Esophagus squamous epithelium (tissue), 5 donors: ENCODE results near the gene UNKL. TPM values are rescaled to one million over a fixed set of nuclear protein-coding genes. Genes with fewer than 3 reads are reported as not detected.

Experiments used
- DNase-seq: peaks from one replicate; lab custom pipeline; 2025; lab: John Stamatoyannopoulos, UW
- H3K27ac ChIP-seq, 4 donors: fragments of 200-600 bp; sonication (generic); one replicate each; pipeline ENCODE4 v1.5.1; 2016 to 2019; ENCODE audit warnings: mild to moderate bottlenecking in 1 of 4
- H3K27me3 ChIP-seq, 4 donors: fragments of 200-600 bp; sonication (generic); 1 replicate in 3 of 4; 2 replicates in 1 of 4; pipeline versions ENCODE4 v1.5.1 to v1.6.0; 2017 to 2021; ENCODE audit warnings: antibody characterized with exemption in 1 of 4
- H3K36me3 ChIP-seq, 3 donors: fragments of 200-600 bp; sonication (generic); one replicate each; pipeline ENCODE4 v1.5.1; 2016 to 2019
- H3K4me1 ChIP-seq, 3 donors: fragments of 200-600 bp; sonication (generic); one replicate each; pipeline ENCODE4 v1.5.1; 2017 to 2019
- H3K4me3 ChIP-seq, 4 donors: fragments of 200-600 bp; sonication (generic); 1 replicate in 3 of 4; 2 replicates in 1 of 4; pipeline ENCODE4 v1.5.1; 2016 to 2019; ENCODE audit warnings: mild to moderate bottlenecking in 2 of 4, moderate library complexity in 1 of 4
- H3K9me3 ChIP-seq, 3 donors: fragments of 200-600 bp; sonication (generic); one replicate each; pipeline ENCODE4 v1.5.1; 2016 to 2019
- POLR2A ChIP-seq, 4 donors: fragments of 450-650 bp; IDR thresholded peaks; one replicate each; pipeline ENCODE4 v1.6.1; 2017; ENCODE audit warnings: antibody characterized with exemption in 4 of 4, mild to moderate bottlenecking in 4 of 4, moderate library complexity in 3 of 4
- WGBS, 2 donors: methylation state at CpG; one replicate each; pipeline ENCODE4 v1.1.5; 2018; 5-methylcytosine and 5-hydroxymethylcytosine counted together
- intact Hi-C: fragments of 100-400 bp; cut with DNase I; formaldehyde crosslinking; loops from one replicate; pipeline ENCODE4 v1.15.0; 2022
- total RNA-seq, 4 donors: library from RNA; depleted of rRNA; stranded (reverse); fragments of >200 nt; gene quantifications; one replicate each; pipeline ENCODE4 v1.1.0, GENCODE V29; 2016
- TF ChIP-seq, protein P1 (sequence below), 6 experiments: fragments of 450-650 bp in 4 of 6; fragments of 200-600 bp in 2 of 6; sonication (generic) in 2 of 6; IDR thresholded peaks; one replicate each; pipeline ENCODE4 v1.5.1; 2016 to 2019; ENCODE audit warnings: antibody characterized with exemption in 6 of 6, mild to moderate bottlenecking in 4 of 6, moderate library complexity in 4 of 6
- donor health status: DM: yes; HTN: yes; CAD: no.

Gene UNKL
- total RNA-seq, 4 donors from 2014 or later: 5.9 to 17.2 (median 10.6) TPM

DNA sequence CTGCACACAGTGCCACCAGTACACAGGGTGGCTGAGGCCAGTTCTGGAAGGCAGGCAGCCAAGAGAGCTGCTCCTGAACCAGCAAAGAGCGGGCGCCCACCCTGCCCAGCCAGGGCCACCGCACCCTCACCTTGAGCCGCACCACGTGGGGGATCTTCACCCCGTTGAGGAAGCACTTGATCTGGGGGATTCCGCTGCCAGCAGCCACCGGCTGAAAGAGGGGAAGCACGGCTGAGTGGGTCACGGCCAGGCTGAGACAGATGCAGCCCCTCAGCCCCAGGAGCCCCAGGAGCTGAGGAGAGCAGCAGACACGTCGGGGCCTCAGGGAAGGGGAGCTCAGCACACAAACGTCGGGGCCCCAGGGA is 44.5 kb upstream of the UNKL start:
- intact Hi-C loops: no loop called here
- no peaks in the 10 kb centered on the region for H3K4me1 ChIP-seq
- no peak for TF ChIP-seq POLR2A (IDR thresholded peaks at IDR 0.05)
- TF ChIP-seq, protein P1, sequence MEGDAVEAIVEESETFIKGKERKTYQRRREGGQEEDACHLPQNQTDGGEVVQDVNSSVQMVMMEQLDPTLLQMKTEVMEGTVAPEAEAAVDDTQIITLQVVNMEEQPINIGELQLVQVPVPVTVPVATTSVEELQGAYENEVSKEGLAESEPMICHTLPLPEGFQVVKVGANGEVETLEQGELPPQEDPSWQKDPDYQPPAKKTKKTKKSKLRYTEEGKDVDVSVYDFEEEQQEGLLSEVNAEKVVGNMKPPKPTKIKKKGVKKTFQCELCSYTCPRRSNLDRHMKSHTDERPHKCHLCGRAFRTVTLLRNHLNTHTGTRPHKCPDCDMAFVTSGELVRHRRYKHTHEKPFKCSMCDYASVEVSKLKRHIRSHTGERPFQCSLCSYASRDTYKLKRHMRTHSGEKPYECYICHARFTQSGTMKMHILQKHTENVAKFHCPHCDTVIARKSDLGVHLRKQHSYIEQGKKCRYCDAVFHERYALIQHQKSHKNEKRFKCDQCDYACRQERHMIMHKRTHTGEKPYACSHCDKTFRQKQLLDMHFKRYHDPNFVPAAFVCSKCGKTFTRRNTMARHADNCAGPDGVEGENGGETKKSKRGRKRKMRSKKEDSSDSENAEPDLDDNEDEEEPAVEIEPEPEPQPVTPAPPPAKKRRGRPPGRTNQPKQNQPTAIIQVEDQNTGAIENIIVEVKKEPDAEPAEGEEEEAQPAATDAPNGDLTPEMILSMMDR (IDR thresholded peaks at IDR 0.05): no peak
- DNase-seq: no peak
- H3K9me3 ChIP-seq: no peaks in the 10 kb centered on the region
- no peak overlapping the region for H3K27ac ChIP-seq
- no peak overlapping the region for H3K4me3 ChIP-seq
- H3K36me3 ChIP-seq: peaks cover 27 to 91% (median 29%) of the 10 kb centered on the region in 3 donors
- 80% methylated on average over 1 of the region's 14 CpGs; no CpG with 5 or more reads in 1 of the 2 donors for WGBS, 2 donors
- no peaks in the 10 kb centered on the region for H3K27me3 ChIP-seq

DNA sequence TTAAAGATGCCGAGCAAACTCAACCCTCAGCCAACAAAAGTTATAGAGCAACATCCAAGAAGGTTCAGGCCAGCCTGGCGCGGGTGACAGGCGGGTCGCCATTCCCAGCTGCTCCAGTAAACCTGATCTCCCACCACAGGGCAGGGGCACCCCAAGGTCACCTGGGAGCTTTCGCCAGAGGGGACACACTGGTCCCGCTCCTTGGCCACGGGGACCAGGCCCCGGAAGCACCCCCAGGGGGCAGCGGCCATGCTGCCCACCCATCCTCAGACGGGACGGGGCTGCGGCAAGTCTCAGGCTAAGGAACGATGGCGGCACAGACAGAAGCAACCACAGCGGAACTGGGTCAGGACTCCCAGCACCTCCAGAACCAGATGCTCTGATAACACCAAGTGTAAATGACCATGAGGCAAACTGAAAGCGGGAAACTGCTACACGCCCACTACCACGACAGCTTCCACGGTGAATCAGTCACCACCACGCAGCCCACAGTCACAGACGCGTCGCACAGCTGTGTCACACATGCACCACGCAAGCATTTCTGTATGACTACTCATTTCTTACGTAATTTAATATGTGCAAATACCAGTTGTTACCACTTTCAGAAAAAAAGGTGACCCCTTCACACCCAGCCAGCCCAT is 44.0 kb upstream of the UNKL start:
- Histone ChIP-seq H3K9me3 (no peaks in the 10 kb centered on the region), H3K27ac (no peak overlapping the region), H3K36me3 (peaks cover 31 to 91% (median 32%) of the 10 kb centered on the region in 3 donors), H3K4me1 (no peaks in the 10 kb centered on the region), H3K4me3 (no peak overlapping the region), H3K27me3 (no peaks in the 10 kb centered on the region)
- TF ChIP-seq, protein P1 (IDR thresholded peaks at IDR 0.05): no peak
- no peak for TF ChIP-seq POLR2A (IDR thresholded peaks at IDR 0.05)
- DNase-seq: no peak
- 62 to 74% methylated on average over 10 of the region's 26 CpGs for WGBS, 2 donors
- intact Hi-C loops: no loop called here

DNA sequence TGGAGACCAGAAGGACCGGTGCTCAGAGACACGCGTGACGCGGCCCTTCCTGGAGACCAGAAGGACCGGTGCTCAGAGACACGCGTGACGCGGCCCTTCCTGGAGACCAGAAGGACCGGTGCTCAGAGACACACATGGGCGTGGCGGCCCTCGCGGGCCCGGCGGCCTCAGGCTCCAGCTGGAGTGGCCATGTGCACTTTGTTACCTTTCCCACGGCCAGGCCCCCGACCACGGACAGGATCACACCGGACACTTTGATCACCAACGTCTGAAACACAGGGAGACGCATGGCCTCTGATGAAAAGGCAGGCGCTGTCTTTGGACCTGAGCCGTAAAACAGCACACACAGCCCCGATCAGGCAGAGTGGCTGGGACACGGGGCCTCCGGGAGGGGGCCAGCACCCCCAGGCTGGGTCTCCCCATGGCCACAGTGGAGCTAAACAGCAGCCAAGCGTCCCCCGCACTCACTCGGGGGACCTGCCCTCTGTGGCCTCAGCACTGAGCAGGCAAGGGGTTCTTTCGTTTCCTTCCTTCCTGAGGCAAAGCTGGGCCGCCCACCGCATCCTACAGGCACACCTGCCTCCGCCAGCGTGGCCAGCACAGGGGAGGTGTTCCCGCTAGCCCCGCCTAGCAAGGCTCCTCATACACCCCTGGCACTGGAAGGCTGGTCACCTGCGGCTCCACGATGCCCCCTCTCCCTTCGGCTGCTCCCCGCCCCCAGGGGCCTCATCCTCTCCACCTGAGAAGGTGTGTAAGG is 43.2 kb upstream of the UNKL start:
- 93 to 95% methylated on average over 12 to 15 of the region's 42 CpGs for WGBS, 2 donors
- Histone ChIP-seq H3K27me3 (no peaks in the 10 kb centered on the region), H3K4me1 (no peaks in the 10 kb centered on the region), H3K9me3 (no peaks in the 10 kb centered on the region), H3K36me3 (peaks cover 34 to 91% (median 38%) of the 10 kb centered on the region in 3 donors), H3K27ac (no peak overlapping the region), H3K4me3 (no peak overlapping the region)
- TF ChIP-seq, protein P1 (IDR thresholded peaks at IDR 0.05): no peak
- no peak for TF ChIP-seq POLR2A (IDR thresholded peaks at IDR 0.05)
- no peak for DNase-seq
- intact Hi-C loops: no loop called here

DNA sequence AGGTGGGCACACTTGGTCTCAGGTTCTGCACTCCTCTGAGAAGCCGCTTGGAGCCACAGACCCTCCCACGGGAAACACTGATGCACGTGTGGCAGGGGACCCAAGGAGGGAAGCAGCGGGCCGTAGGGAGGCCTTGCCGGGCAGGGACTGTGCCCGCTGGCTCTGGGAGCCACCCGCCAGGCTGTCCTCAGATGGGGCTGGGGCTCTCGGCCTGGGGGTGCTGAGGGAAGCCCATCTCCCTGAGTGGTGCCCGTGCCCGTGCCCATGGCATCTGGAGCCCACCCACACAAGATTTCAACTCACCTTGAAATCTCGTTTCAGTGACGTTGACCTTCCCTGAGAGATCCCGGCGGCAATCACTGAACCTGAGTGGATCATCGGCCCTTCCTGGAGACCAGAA is 42.4 kb upstream of the UNKL start:
- Histone ChIP-seq H3K36me3 (peaks cover 34 to 95% (median 43%) of the 10 kb centered on the region in 3 donors), H3K9me3 (no peaks in the 10 kb centered on the region), H3K4me3 (no peak overlapping the region), H3K27me3 (no peaks in the 10 kb centered on the region), H3K27ac (no peak overlapping the region), H3K4me1 (no peaks in the 10 kb centered on the region)
- DNase-seq: no peak
- WGBS, 2 donors: 87 to 91% methylated on average over 6 of the region's 16 CpGs
- intact Hi-C loops: no loop called here
- no peak for TF ChIP-seq POLR2A (IDR thresholded peaks at IDR 0.05)
- TF ChIP-seq, protein P1 (IDR thresholded peaks at IDR 0.05): no peak
